ENCODE measurements around the gene PATZ1. TPM values are rescaled to one million over a fixed set of nuclear protein-coding genes. Genes with fewer than 3 reads are reported as not detected.
A peak's percentile ranks its signal among the peaks of the same experiment; 100 is the strongest.

PATZ1 gene
- total and polyA plus RNA-seq, 2 experiments from 2014 or later = 1.3 to 9.6 TPM

- in situ Hi-C loops (cut with MboI) = no loop called here
- Histone ChIP-seq H3K27me3 (replicated peaks; ENCODE audit: insufficient read depth) (no peaks in the 10 kb centered on the region), H3K4me1 (ENCODE audit: insufficient read depth) (0 out of 2 replicates have a peak, but pooled peaks cover 3% of the 10 kb centered on the region), H3K79me2 (ENCODE audit: insufficient read depth) (no peaks in the 10 kb centered on the region), H3K36me3 (ENCODE audit: low read depth) (no peaks in the 10 kb centered on the region), H2AFZ (no peak overlapping the region), H3K4me3 (no peak overlapping the region), H3K4me2 (ENCODE audit: unreplicated experiment) (no peak overlapping the region), H3K9ac (no peak overlapping the region), H3F3A (ENCODE audit: insufficient read depth) (peaks cover 2% of the 10 kb centered on the region; the same call in 1 of the 2 replicates), H4K20me1 (ENCODE audit: insufficient read depth) (no peaks in the 10 kb centered on the region), H3K9me3 (ENCODE audit: low read depth) (no peaks in the 10 kb centered on the region), H3K27ac (no peak overlapping the region), H3K9me2 (ENCODE audit: insufficient read depth) (no peaks in the 10 kb centered on the region)
- no peak for DNase-seq
- TF ChIP-seq EZH2phosphoT487 (IDR thresholded peaks at IDR 0.05; ENCODE audit: insufficient read depth, low read depth) = no peak
- TF ChIP-seq EZH2 (IDR thresholded peaks at IDR 0.05; ENCODE audit: insufficient read depth, poor library complexity, severe bottlenecking) = no peak
Observed at GRCh38 chr22:31302006-31302405, 44.1 kb downstream of the PATZ1 start.

DNA sequence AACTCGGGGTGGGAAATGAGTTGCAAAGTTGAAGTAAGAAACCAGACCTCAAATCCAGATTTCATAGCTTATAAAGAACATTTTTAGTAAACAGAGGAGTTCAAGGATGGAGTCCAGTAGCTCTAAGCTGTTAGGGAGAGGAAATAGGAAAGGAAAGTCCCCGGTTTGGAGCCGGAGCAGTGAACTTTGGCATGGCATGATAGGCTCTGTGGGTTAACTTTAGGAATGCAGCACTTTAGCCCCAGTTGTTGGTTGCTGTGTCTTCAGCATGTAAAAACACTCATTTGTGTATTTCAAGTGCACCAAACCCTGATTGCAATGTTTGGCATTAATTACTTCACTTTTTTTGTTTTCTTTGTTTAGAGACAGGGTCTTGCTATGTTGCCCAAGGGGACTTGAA, 45.2 kb downstream of the PATZ1 start:
- H2AFZ ChIP-seq = no peak overlapping the region
- H3K36me3 ChIP-seq (ENCODE audit: low read depth) = no peaks in the 10 kb centered on the region
- in situ Hi-C loops (cut with MboI) = no loop called here
- H3K4me1 ChIP-seq (ENCODE audit: insufficient read depth) = peaks cover 13% of the 10 kb centered on the region
- DNase-seq = no peak
- H4K20me1 ChIP-seq (ENCODE audit: insufficient read depth) = no peaks in the 10 kb centered on the region
- 88 to 99% methylated on average over 3 of the region's 3 CpGs for WGBS, 2 experiments (ENCODE audit: low coverage in 1 of 2, low lambda C conversion rate in 2 of 2, missing lambda C conversion rate in 2 of 2)
- H3F3A ChIP-seq (ENCODE audit: insufficient read depth) = peaks cover 13% of the 10 kb centered on the region
- no peak overlapping the region for H3K9ac ChIP-seq
- no peak overlapping the region for H3K27ac ChIP-seq
- no peak overlapping the region for H3K4me2 ChIP-seq (ENCODE audit: unreplicated experiment)
- H3K79me2 ChIP-seq (ENCODE audit: insufficient read depth) = no peaks in the 10 kb centered on the region
- no peak overlapping the region for H3K4me3 ChIP-seq
- H3K9me2 ChIP-seq (ENCODE audit: insufficient read depth) = no peaks in the 10 kb centered on the region
- H3K27me3 ChIP-seq (replicated peaks; ENCODE audit: insufficient read depth) = no peaks in the 10 kb centered on the region
- no peaks in the 10 kb centered on the region for H3K9me3 ChIP-seq (ENCODE audit: low read depth)
- TF ChIP-seq EZH2 (IDR thresholded peaks at IDR 0.05; ENCODE audit: insufficient read depth, poor library complexity, severe bottlenecking) (no peak), EZH2phosphoT487 (IDR thresholded peaks at IDR 0.05; ENCODE audit: insufficient read depth, low read depth) (no peak)

GRCh38 chr22:31295831-31296657, 50.1 kb downstream of the PATZ1 start:
- H3K9ac ChIP-seq = peak overlapping the region; percentile 58
- peaks cover 27% of the 10 kb centered on the region for H3F3A ChIP-seq (ENCODE audit: insufficient read depth)
- peak overlapping the region; percentile 59 for H3K4me2 ChIP-seq (ENCODE audit: unreplicated experiment)
- 16 to 23% methylated on average over 5 of the region's 5 CpGs for WGBS, 2 experiments (ENCODE audit: low coverage in 1 of 2, low lambda C conversion rate in 2 of 2, missing lambda C conversion rate in 2 of 2)
- no peaks in the 10 kb centered on the region for H3K36me3 ChIP-seq (ENCODE audit: low read depth)
- peak overlapping the region; percentile 82 for H2AFZ ChIP-seq
- H3K9me3 ChIP-seq (ENCODE audit: low read depth) = no peaks in the 10 kb centered on the region
- H3K27ac ChIP-seq = peak overlapping the region; percentile 75
- peak; percentile 78 for DNase-seq
- H4K20me1 ChIP-seq (ENCODE audit: insufficient read depth) = no peaks in the 10 kb centered on the region
- peaks cover 19% of the 10 kb centered on the region for H3K4me1 ChIP-seq (ENCODE audit: insufficient read depth)
- TF ChIP-seq EZH2phosphoT487 (IDR thresholded peaks at IDR 0.05; ENCODE audit: insufficient read depth, low read depth) (no peak), EZH2 (IDR thresholded peaks at IDR 0.05; ENCODE audit: insufficient read depth, poor library complexity, severe bottlenecking) (no peak)
- H3K27me3 ChIP-seq (replicated peaks; ENCODE audit: insufficient read depth) = no peaks in the 10 kb centered on the region
- in situ Hi-C loops (cut with MboI) = no loop called here
- peak overlapping the region; percentile 14 for H3K4me3 ChIP-seq
- no peaks in the 10 kb centered on the region for H3K79me2 ChIP-seq (ENCODE audit: insufficient read depth)
- H3K9me2 ChIP-seq (ENCODE audit: insufficient read depth) = no peaks in the 10 kb centered on the region

DNA sequence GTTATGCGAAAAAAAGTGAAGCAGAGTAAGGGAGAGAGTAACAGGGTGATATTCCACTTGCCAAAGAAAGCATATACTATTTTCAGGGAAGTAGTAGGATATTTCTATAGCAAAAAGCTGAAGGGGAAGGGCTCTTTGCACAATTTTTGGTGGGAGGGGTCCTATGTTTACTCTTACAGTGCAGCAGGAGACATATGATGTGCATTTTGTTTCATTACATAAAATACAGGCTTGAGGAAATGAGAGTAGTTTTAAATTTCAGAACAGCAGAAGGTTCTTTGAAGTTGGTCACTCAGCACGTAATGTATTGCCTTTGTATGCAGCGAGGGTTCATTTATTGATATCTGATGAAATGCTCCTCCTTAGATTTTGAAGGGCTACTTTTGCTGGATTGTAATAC, 50.8 kb downstream of the PATZ1 start:
- H3K9ac ChIP-seq = 0 out of 2 replicates have a peak overlapping the region, but pooled peaks have one; percentile 58
- TF ChIP-seq EZH2 (IDR thresholded peaks at IDR 0.05; ENCODE audit: insufficient read depth, poor library complexity, severe bottlenecking) (no peak), EZH2phosphoT487 (IDR thresholded peaks at IDR 0.05; ENCODE audit: insufficient read depth, low read depth) (no peak)
- H3K4me3 ChIP-seq = no peak overlapping the region
- no peak for DNase-seq
- H4K20me1 ChIP-seq (ENCODE audit: insufficient read depth) = no peaks in the 10 kb centered on the region
- no peaks in the 10 kb centered on the region for H3K27me3 ChIP-seq (replicated peaks; ENCODE audit: insufficient read depth)
- H3K9me3 ChIP-seq (ENCODE audit: low read depth) = no peaks in the 10 kb centered on the region
- H3K4me1 ChIP-seq (ENCODE audit: insufficient read depth) = peaks cover 19% of the 10 kb centered on the region
- no peaks in the 10 kb centered on the region for H3K9me2 ChIP-seq (ENCODE audit: insufficient read depth)
- H3K27ac ChIP-seq = peak overlapping the region; percentile 75; the same call in 1 of the 2 replicates
- H2AFZ ChIP-seq = peak overlapping the region; percentile 82; the same call in 1 of the 2 replicates
- H3K79me2 ChIP-seq (ENCODE audit: insufficient read depth) = no peaks in the 10 kb centered on the region
- peaks cover 27% of the 10 kb centered on the region for H3F3A ChIP-seq (ENCODE audit: insufficient read depth)
- no peaks in the 10 kb centered on the region for H3K36me3 ChIP-seq (ENCODE audit: low read depth)
- WGBS, 2 experiments (ENCODE audit: low coverage in 1 of 2, low lambda C conversion rate in 2 of 2, missing lambda C conversion rate in 2 of 2) = 82 to 87% methylated on average over 3 of the region's 3 CpGs
- in situ Hi-C loops (cut with MboI) = no loop called here
- H3K4me2 ChIP-seq (ENCODE audit: unreplicated experiment) = peak overlapping the region; percentile 59
